NCI-H526 (cell line): Measurements from ENCODE around the gene AGL.
"Not testable (repeated sequence)": the region's sequence is repeated elsewhere in the genome, so short reads cannot be mapped to it uniquely, and the experiment has no call there.

Source experiments
- DNase-seq, 2 experiments: peaks; one replicate each; lab custom pipeline; 2025; lab: John Stamatoyannopoulos, UW

AGL gene

DNA sequence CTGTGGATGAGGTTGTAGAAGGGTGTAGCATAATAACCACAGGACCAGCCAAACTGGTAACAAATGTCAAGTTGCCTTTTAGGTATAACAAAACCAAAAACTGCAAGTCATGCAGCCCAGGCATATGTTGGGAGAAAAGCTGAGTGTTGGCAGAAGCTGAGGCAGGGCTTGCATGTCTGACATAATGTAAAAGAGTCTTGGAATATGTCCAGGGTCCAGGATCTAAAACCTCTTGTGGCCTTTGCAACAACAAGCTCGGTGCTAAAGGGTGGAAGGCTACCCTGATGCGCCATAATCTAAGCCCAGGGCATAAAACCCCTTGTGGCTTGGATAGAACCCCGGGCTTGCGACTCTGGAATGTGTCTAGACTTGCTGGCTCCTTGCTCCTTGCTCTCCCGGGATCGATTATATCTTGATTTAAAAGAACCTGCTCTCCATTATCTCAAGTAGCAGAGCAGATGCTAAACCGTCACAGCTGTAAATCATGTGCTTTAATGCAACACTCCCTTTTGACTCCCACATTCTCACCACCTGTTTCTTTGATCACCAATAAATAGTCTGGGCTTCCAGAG is 93.1 kb downstream of the AGL start:
- DNase-seq = no peak

DNA sequence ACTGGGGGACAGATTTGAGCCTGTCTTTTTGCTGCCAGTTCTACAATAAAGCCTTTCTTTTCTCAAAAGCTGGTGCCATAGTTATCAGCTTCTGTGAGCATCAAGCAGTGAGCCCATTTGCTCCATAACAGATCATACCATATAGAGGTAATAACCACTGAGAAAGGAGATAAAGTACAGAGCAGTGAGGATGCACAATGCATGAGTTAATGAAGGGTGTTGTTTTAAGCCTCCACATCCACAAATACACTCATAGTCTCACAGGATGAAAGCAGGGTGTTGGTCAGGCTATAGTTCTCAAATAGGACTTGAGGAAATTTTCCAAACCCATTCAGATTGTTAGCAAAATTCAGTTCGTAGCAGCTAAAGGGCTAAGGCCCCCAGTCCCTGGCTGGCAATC is 94.0 kb downstream of the AGL start:
- no peak for DNase-seq

DNA sequence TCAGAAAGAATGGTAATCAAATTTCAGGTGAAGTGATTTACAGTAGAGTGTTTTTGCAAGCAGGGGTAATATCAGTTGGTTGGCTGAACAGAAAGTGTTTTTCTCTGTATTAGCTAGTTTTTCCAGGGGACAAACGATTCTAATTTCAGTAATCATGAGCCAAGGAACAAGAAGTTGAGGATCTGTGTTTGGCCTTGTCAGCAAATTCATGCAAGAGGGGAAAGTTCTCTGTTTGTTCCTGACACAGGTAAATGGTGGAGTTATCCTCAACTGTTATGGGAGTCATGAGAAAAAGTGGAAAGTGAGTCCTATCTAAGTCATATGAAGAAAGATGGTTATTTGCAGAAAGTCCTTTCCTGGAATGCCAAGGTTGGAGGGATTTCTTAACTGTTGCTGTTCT is 95.0 kb downstream of the AGL start:
- DNase-seq = no peak

GRCh38 chr1:99950486-99950885 is 100.3 kb downstream of the AGL start:
- no peak for DNase-seq

- DNase-seq = no peak
Measured at GRCh38 chr1:99952522-99952921, 102.4 kb downstream of the AGL start.

DNA sequence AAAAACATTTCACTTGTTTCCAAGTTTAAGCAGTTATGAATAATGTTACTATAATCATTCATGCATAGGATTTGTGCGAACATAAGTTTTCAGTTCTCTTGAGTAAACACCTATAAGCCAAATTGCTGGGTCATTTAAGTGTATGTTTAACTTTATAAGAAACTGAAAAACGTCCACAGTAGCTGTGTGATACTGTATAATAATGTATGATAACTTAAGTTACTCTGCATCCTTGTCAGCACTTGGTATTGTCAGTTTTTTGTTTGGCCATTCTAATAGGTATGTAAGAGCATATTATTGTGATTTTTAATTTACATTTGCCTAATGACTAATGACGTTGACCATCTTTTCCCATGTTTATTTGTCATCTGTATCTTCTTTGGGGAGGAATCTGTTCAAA is 105.2 kb downstream of the AGL start:
- DNase-seq = no peak

DNA sequence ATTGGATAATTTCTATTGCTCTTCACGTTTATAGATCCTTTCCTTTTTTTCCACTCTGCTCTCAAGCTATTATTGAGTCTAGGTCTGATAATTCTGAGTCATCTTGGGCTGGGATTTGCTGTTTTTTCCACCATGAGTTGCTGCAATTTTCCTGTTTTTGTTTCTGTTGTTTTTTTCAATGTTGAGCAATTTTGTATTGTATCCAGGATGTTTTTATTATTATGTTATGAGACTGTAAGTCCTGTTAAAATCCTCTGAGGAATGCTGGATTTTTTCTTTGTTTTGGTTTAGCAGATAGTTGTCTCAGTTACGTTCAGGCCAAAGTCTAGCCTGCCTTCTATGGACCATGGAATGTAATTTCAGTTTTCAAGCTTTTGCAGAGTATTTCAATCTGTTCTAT is 106.6 kb downstream of the AGL start:
- no peak for DNase-seq

- DNase-seq = no peak
Measured at GRCh38 chr1:99957818-99958217, 107.7 kb downstream of the AGL start.

- DNase-seq = not testable (repeated sequence)
Measured at GRCh38 chr1:99959189-99959705, 109.1 kb downstream of the AGL start.

GRCh38 chr1:99960260-99960659 is 110.1 kb downstream of the AGL start:
- not testable (repeated sequence) for DNase-seq

DNA sequence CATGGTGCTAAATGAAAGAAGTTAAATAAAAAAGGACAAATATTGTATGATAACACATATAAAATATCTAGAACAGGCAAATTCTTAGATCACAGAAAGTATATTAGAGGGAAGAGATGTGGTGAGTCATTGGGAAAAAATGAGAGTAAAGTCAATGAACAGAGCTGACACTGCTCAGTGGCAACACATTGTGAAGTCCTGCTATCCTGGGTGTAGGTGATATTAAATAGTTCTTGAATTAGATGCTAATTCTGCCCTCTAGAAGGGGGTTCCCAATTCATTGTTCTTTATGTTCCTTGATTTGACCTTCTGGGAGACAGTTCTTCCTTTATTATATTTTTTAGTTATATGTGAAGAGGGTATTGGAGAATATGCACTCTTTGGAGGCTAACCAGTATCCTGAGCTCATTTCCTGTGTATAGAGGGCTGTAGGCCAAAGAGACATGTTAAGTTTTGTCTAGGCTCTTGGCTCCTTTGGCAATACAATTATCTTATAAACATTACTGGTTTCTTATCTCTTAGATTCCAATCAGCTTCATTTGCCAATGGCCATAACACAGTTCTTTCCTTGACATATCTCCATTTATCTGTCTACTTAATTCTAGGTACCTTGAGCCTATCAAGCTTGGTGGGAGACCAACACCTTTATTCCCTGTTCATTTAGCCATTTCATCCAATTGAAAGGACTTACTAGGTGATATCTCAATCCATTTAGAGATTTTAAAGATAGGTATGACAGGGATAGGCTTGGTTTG is 113.1 kb downstream of the AGL start:
- DNase-seq = no peak

DNA sequence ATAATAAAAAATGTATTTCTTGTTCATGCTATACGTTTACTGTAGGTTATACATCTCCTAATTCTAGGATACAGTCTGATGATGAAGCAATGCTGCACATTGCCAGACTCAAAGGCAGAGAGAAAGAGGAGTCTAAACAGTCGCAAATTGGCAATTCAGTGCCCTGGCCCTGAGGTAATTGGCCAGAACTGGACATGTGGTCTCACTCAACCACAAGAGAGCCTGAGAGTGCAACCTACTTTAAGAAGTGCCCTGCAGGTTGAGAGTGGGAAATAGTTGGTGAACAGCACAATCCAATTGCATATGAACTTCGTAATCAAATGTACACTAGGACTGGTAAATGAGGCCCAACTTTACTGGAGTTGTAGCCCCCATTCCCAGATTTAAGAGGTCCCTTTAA is 114.6 kb downstream of the AGL start:
- DNase-seq = no peak

- DNase-seq = no peak
Measured at GRCh38 chr1:99965646-99966375, 115.7 kb downstream of the AGL start.

- no peak for DNase-seq
Measured at GRCh38 chr1:99968214-99968613, 118.1 kb downstream of the AGL start.

DNA sequence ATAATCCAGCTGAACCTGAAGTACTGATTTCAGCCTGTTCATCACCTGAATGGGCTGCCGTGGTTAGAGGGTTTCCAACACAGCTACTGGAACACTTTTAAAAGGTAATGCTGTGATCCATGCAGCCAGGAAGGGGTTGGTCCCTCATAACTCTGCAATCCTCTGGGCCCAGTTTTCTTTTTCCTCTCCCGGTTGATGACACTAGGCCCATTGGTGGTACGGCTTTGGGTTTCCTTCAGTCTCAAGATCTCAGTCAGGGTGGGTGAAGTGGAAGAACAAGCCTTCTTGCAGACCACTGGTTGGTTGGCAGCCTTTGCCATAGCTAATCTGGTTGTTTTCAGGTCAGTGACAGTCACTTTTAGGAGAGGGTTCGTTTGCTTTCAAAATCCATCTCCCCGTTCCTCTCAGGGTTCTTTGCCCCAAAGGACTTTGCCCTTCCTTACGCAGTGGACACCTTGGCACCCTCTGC is 119.1 kb downstream of the AGL start:
- peak; percentile 29 to 38 for DNase-seq

GRCh38 chr1:99969729-99970621 is 119.8 kb downstream of the AGL start, which contains the start of gene SLC35A3:
SLC35A3 (plus strand) TSS chr1:99969996; CDS start chr1:99993555, 23,559 bp downstream.
- peak; percentile 74 to 93 for DNase-seq

- DNase-seq = no peak
Measured at GRCh38 chr1:99970713-99971255, 120.6 kb downstream of the AGL start.

GRCh38 chr1:99972066-99972465 is 121.9 kb downstream of the AGL start:
- peak; percentile 8 to 28 for DNase-seq
